DOHH2 (cell line): ENCODE results near the gene SHROOM3.

Experiments used
- EZH2phosphoT487 ChIP-seq: fragments of 200-600 bp; sonication (generic); IDR thresholded peaks from 2 replicates; pipeline ENCODE4 v1.6.1; 2017; ENCODE audit warnings: borderline replicate concordance, mild to moderate bottlenecking, antibody characterized with exemption, low read length, moderate library complexity, mixed read lengths
- TF ChIP-seq, protein P1 (sequence below): fragments of 200-600 bp; sonication (generic); IDR thresholded peaks from one replicate; pipeline ENCODE4 v1.5.1; 2014; ENCODE audit warnings: antibody characterized with exemption, mild to moderate bottlenecking, low read depth, low read length; ENCODE audit not compliant: poor library complexity, severe bottlenecking

DNA sequence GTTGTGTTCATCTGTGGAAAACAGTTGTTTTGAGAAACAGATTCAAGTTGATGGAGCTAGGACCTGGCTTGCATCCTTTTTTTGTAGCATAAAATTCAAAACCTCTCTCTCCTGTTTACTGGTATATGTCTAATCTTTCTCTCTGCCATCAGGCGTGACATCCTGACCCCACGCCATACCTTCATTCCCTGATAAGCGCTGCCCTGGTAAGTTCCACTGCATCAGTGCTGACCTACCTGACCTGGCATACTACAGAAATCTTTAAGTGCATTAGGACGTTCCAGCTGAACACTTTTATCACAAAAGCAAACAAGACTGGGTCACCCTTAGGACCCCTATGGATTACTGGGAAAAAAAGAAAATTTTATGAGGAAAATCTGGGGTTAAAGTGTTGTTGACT lies 230.7 kb downstream of the SHROOM3 start:
- TF ChIP-seq, protein P1, sequence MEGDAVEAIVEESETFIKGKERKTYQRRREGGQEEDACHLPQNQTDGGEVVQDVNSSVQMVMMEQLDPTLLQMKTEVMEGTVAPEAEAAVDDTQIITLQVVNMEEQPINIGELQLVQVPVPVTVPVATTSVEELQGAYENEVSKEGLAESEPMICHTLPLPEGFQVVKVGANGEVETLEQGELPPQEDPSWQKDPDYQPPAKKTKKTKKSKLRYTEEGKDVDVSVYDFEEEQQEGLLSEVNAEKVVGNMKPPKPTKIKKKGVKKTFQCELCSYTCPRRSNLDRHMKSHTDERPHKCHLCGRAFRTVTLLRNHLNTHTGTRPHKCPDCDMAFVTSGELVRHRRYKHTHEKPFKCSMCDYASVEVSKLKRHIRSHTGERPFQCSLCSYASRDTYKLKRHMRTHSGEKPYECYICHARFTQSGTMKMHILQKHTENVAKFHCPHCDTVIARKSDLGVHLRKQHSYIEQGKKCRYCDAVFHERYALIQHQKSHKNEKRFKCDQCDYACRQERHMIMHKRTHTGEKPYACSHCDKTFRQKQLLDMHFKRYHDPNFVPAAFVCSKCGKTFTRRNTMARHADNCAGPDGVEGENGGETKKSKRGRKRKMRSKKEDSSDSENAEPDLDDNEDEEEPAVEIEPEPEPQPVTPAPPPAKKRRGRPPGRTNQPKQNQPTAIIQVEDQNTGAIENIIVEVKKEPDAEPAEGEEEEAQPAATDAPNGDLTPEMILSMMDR = no peak
- no peak for TF ChIP-seq EZH2phosphoT487
